HG03432 (cell line): Measurements from ENCODE around the gene APPL2.

Source experiments
- ATAC-seq: cut with Tn5 transposase; IDR thresholded peaks from one replicate; pipeline ENCODE4 v1.9.1; 2021; ENCODE audit warnings: mild to moderate bottlenecking, moderate library complexity; ENCODE audit not compliant: unreplicated experiment

The APPL2 gene

GRCh38 chr12:105223884-105224283 lies 12.1 kb downstream of the APPL2 start:
- no peak for ATAC-seq

GRCh38 chr12:105223352-105223845 lies 12.6 kb downstream of the APPL2 start:
- ATAC-seq, result no peak

- no peak for ATAC-seq
Measured at GRCh38 chr12:105222726-105223351, 13.1 kb downstream of the APPL2 start.

- ATAC-seq, result no peak
Measured at GRCh38 chr12:105222284-105222655, 13.7 kb downstream of the APPL2 start.

GRCh38 chr12:105221583-105222283 lies 14.2 kb downstream of the APPL2 start:
- ATAC-seq, result no peak

GRCh38 chr12:105220929-105221290 lies 15.1 kb downstream of the APPL2 start:
- no peak for ATAC-seq

- ATAC-seq, result no peak
Measured at GRCh38 chr12:105220150-105220928, 15.6 kb downstream of the APPL2 start.

- no peak for ATAC-seq
Measured at GRCh38 chr12:105219261-105220028, 16.5 kb downstream of the APPL2 start.

- no peak for ATAC-seq
Measured at GRCh38 chr12:105218434-105218833, 17.5 kb downstream of the APPL2 start.

GRCh38 chr12:105214670-105215375 lies 21.2 kb downstream of the APPL2 start:
- ATAC-seq, result no peak

- ATAC-seq, result no peak
Measured at GRCh38 chr12:105214148-105214547, 21.8 kb downstream of the APPL2 start.

- no peak for ATAC-seq
Measured at GRCh38 chr12:105212438-105212837, 23.5 kb downstream of the APPL2 start.

- ATAC-seq, result no peak
Measured at GRCh38 chr12:105209091-105209490, 26.9 kb downstream of the APPL2 start.

GRCh38 chr12:105206686-105207374 lies 29.1 kb downstream of the APPL2 start:
- no peak for ATAC-seq

GRCh38 chr12:105205322-105206048 lies 30.5 kb downstream of the APPL2 start:
- no peak for ATAC-seq

GRCh38 chr12:105204916-105205315 lies 31.1 kb downstream of the APPL2 start:
- no peak for ATAC-seq

- ATAC-seq, result no peak
Measured at GRCh38 chr12:105204127-105204526, 31.8 kb downstream of the APPL2 start.

- no peak for ATAC-seq
Measured at GRCh38 chr12:105202202-105202601, 33.8 kb downstream of the APPL2 start.

- no peak for ATAC-seq
Measured at GRCh38 chr12:105201299-105201698, 34.7 kb downstream of the APPL2 start.
